Esophagus muscularis mucosa (tissue), 3 donors: ENCODE results near the gene FAM53A.

Experiments used
- CTCF ChIP-seq, 3 experiments: fragments of 200-600 bp in 2 of 3; fragments of 450-650 bp in 1 of 3; sonication (generic) in 2 of 3; IDR thresholded peaks; one replicate each; pipeline ENCODE4 v1.5.1; 2017 to 2019; ENCODE audit warnings: antibody characterized with exemption in 3 of 3, mild to moderate bottlenecking in 2 of 3, moderate library complexity in 1 of 3
- POLR2A ChIP-seq: fragments of 450-650 bp; IDR thresholded peaks from one replicate; pipeline ENCODE4 v1.6.1; 2017; ENCODE audit warnings: antibody characterized with exemption, moderate library complexity, mild to moderate bottlenecking, low read depth
- POLR2AphosphoS5 ChIP-seq, 2 donors: sonication (generic); formaldehyde crosslinking; IDR thresholded peaks; one replicate each; pipeline ENCODE4 v1.6.1; 2017; ENCODE audit warnings: antibody characterized with exemption in 2 of 2

GRCh38 chr4:1682860-1683259 lies 1.3 kb downstream of the FAM53A start:
- TF ChIP-seq CTCF (IDR thresholded peaks at IDR 0.05) (no peak), POLR2AphosphoS5 (IDR thresholded peaks at IDR 0.05) (no peak), POLR2A (no peak)
